ENCODE results near the gene SPEN.
A peak's percentile ranks its signal among the peaks of the same experiment; 100 is the strongest.
"Not testable (repeated sequence)": the region's sequence is repeated elsewhere in the genome, so short reads cannot be mapped to it uniquely, and the experiment has no call there.

Gene SPEN

GRCh38 chr1:15835205-15835740, 12.2 kb upstream of the SPEN start:
- no peak for DNase-seq

GRCh38 chr1:15835741-15836510, 11.6 kb upstream of the SPEN start:
- peak; percentile 99 for DNase-seq

DNA sequence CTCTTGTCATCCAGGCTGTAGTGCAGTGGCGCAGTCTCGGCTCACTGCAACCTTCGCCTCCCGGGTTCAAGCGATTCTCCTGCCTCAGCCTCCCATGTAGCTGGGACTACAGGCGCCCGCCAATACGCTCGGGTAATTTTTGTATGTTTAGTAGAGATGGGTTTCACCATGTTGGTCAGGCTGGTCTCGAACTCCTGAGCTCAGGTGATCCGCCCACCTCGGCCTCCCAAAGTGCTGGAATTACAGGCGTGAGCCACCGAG, 11.1 kb upstream of the SPEN start:
- DNase-seq: not testable (repeated sequence)

DNA sequence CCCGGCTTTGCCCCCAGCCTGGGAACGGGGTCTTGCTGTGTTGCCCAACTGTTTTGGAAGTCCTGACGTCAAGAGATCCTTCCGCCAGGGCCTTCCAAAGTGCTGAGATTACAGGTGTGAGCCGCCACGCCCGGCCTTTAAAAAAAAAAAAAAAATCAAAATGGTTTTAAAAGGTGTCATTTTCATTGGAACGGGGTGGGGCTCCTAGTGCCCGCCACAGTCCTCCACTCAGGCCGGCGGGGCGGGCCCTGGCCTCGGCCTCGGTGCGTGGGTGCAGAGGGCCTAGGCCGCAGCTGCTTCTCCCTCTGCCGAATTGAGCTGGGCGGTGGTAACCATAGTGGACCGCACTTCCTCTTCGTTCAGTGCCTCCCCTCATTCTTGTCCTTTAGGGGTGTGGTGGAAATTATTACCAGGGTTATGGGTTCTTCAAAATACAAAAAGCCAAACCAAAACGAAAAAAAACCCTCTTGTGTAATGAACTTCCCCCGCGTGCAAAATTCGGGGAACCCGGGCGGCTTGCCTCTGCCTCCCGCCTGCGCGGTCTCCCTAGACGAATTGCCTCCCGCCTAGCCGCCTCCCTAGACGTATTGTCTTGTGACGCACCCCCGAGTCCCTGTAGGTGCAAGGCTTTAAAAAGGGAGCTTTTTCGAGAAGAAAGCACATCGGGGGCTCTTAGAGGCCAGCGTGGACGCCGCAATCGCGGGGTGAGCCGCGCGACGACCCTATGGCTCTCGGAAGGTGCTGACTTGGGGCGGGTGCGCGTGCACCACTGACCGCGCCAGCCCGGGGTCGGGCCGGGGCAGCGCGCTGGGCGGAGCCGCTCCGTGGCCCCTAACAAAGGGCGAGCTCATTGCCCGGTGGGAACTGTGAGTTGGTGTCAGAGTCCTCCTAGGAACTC, 10.5 kb upstream of the SPEN start:
- no peak for DNase-seq

DNA sequence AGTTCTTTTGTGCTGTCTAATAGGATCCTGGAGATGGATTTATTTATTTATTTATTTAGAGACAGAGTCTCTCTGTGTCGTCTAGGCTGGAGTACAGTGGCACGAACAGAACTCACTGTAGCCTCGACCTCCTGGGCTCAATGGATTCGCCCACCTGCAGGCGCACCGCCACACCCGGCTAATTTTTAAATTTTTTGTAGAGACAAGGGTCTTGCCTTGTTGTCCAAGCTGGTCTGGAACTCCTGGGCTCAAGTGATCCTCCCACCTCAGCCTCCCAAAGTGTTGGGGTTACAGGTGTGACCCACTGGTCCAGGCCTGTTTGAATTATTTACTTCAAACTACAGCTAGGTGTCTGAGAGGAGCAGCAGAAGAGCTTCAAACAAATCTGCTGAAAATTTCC, 9.6 kb upstream of the SPEN start:
- no peak for DNase-seq

DNA sequence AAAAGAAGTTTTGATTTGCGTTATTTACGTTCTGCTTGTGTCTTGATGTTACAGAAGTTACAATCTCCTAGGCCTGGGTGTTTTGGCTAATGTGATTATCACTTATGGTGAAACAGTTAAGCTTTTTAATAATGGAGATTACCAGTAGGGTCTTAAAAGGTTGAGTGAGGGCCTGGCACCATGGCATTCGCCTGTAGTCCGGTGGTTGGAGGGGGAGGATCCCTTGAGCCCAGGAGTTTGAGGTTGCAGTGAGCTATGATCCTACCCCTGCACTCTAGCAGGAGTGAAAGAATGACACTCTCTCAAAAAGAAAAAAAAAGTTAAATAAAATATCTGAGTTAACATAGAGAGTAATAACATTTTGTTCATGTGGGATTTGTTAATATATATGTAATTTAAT, 8.8 kb upstream of the SPEN start:
- no peak for DNase-seq

- no peak for DNase-seq
These were observed 3.5 kb upstream of the SPEN start for GRCh38 chr1:15843826-15844572.

- DNase-seq: not testable (repeated sequence)
These were observed 1.5 kb upstream of the SPEN start for GRCh38 chr1:15846056-15846455.

DNA sequence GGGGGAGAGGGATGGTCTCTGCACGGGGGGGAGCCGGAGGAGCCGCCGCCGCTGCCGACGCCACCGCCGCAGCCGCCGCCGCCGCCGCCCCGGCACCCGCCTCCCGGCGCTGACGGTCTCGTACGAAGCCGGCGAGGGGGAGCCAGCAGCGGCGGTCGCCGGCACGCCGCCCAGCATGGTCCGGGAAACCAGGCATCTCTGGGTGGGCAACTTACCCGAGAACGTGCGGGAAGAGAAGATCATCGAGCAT, 311 bp downstream of the SPEN start:
- DNase-seq: no peak

DNA sequence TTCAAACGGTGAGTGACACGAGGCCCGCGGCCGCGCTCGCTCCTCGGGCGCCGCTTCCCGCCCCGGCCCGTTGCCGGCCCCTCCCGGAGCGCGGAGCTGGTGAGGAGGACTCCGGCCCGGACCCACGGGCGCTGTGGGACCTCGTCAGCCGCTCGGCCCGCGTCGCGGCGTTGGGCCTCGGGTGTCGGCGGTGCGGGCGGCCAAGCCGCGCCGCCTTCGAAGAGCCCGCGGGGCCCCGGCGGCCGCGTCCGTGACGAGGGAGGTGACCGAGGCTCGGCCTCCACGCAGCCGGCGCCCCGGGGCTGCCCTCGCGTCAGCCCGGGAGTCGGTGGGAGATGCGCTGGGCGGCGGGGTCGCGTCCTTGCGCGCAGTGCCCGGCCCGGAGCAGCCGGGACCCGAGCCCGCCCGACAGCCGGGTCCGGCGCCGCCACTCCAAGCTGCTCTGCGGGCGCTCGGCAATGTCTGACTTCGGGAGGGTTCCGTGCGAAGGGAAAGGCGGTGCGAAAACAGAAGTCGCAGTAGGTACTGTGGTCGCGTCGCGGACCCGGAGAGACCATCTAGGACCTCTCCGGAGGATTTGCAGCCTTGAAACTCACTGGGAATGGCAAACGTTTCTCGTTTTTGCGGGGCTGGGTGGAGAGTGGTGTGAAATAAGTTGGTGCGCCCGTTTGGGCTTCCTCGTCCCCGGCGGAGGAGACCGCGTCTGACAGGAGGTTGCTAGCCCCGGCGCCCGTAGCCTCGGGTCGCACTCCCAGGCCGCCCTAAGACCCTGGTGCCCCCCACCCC, 829 bp downstream of the SPEN start:
- no peak for DNase-seq

DNA sequence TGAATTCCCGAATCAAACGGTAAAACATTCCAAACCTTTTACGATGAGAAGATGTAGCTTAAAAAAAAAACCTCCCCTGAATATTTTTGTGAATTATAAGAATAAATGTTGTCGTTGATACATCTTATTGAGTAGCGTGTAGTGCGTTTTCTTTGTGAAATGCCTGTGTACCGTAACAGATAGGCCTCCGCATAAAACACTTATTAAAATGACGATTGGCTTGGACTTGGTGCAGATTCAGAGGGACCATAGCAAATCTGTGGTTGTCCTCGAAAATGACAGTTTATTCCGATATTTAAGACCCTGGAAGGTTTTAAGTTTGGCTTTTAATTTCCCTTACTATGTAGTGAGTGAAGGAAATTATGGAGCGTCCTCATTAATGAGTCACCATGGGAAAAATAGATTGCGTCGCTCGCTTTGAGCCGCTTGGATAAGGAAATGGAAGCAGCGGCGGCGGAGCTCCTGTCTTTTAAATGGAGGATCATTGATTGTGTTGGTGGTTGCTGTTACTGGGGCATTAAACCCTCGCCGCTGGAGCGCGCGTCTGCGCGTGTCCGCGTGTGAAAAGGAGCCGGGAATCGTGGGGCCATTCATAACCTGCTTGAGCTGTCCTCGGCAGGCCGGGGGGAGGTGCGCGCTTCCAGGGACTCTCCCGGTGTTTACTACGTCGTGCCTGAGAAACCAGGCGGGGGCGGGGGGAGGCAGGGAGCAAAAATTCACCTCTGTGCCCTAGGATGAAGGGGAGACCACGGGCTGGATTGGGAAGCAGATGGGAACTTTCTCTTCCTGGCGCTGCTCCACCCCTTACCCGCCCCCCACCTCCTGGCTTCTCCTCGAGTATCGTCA, 1.6 kb downstream of the SPEN start:
- DNase-seq: peak; percentile 90

GRCh38 chr1:15849775-15850324, 2.3 kb downstream of the SPEN start:
- DNase-seq: peak; percentile 87

GRCh38 chr1:15850471-15851001, 3.0 kb downstream of the SPEN start:
- DNase-seq: no peak

DNA sequence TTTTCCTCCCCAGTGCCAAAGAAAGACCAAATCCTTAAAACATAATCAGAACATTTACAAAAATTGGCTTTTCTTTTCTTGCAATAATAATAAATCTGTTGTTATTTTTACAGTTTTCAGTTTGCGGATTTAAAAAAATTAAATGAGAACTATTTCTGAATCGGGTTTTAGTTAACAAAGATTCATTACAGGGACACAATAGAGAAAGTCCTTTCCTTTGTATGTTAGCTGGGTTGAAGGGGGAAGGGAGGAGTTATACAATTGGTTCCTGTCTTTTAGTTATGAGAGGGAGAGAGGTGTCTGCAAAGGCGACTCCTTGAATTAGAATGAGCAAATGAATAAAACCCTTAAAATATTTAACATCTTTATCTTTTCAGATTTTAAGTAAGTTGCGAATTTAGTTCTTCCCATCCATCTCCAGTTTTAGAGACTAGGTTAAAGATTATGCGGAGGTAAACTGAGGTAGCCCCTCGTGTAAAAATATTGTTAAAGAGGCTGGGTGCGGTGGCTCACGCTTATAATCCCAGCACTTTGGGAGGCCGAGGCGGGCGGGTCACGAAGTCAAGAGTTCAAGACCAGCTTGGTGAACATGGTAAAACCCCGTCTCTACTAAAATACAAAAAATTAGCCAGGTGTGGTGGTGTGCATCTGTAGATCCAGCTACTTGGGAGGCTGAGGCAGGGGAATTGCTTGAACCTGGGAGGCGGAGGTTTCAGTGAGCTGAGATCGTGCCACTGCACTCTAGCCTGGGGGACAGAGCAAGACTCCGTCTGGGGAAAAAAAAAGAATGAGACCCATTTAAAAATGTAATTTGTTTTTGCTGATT, 3.9 kb downstream of the SPEN start:
- DNase-seq: no peak

- no peak for DNase-seq
These were observed 4.7 kb downstream of the SPEN start for GRCh38 chr1:15852036-15852827.

DNA sequence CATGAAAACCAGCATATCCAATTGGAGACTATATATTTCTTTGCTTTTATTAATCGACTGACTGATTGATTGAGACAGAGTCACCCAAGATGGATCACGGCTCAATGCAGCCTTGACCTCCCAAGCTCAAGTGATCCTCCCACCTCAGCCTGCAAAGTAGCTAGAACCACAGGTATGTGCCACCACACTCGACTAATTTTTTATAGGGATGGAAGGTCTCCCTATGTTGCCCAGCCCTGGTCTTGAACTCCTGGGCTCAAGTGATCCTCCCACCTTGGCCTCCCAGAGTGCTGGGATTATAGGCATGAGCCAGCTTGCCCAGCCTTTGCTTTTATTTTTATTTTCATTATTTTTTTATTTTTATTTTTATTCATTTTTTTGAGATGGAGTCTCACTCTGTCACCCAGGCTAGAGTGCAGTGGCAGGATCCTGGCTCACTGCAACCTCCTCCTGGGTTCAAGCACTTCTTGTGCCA, 5.4 kb downstream of the SPEN start:
- DNase-seq: no peak

DNA sequence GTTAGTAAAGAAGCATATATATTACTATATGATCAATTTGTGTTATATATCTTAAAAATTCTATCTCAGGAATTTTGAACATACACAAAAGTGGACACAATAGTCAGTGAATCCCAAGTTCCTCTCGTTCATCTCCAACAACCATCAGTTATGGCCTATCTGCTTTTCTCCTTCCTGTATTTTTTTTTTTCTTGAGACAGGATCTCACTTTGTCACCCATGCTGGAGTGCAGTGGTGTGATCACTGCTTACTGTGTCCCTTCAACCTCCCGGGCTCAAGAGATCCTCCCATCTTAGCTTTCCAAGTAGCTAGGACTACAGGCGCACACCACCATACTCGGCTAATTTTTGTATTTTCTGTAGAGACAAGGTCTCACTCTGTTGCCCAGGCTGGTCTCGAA, 9.4 kb downstream of the SPEN start:
- no peak for DNase-seq

GRCh38 chr1:15858069-15858670, 10.7 kb downstream of the SPEN start:
- no peak for DNase-seq

All from NCI-H1105 (cell line).